GM12891 (cell line): ENCODE measurements around the gene TTC39A.

Source experiments
- POLR2A ChIP-seq: IDR thresholded peaks from 2 replicates; pipeline ENCODE4 v1.6.1; 2011; ENCODE audit warnings: low read depth, low read length, control low read depth
- POLR2AphosphoS5 ChIP-seq: IDR thresholded peaks from 2 replicates; pipeline ENCODE4 v1.6.1; 2011; ENCODE audit warnings: low read depth, low read length, control low read depth
- POU2F2 ChIP-seq: IDR thresholded peaks from 2 replicates; pipeline ENCODE4 v1.6.1; 2011; ENCODE audit warnings: low read depth, mild to moderate bottlenecking, control low read depth, low read length, moderate library complexity
- SPI1 ChIP-seq: IDR thresholded peaks from 2 replicates; pipeline ENCODE4 v1.6.1; 2011; ENCODE audit warnings: low read depth, low read length, control low read depth
- TAF1 ChIP-seq: IDR thresholded peaks from 2 replicates; pipeline ENCODE4 v1.6.1; 2011; ENCODE audit warnings: low read depth, low read length, control low read depth

- TF ChIP-seq POLR2A (no peak), TAF1 (no peak), SPI1 (peak; percentile 70), POLR2AphosphoS5 (no peak), POU2F2 (peak; percentile 55; the same call in 1 of the 2 replicates)
Observed at GRCh38 chr1:51341876-51342496, 11.6 kb upstream of the TTC39A start.
